GM11168 (cell line): Measurements from ENCODE around the gene JAK3.

Experiments used
- in situ Hi-C: fragments of 300-500 bp; cut with MboI; formaldehyde crosslinking; loops from one replicate; pipeline ENCODE4 v1.12.0; 2022; ENCODE audit warnings: low sequenced_read_pairs; ENCODE audit not compliant: unreplicated experiment

The JAK3 gene

GRCh38 chr19:17866312-17866963, 18.7 kb upstream of the JAK3 start:
- in situ Hi-C loops, result no loop called here

- in situ Hi-C loops, result no loop called here
These were observed 17.9 kb upstream of the JAK3 start for GRCh38 chr19:17865364-17866311.

GRCh38 chr19:17863520-17864182, 15.9 kb upstream of the JAK3 start:
- in situ Hi-C loops, result no loop called here

GRCh38 chr19:17862711-17863519, 15.1 kb upstream of the JAK3 start:
- in situ Hi-C loops, result no loop called here

- in situ Hi-C loops, result no loop called here
These were observed 14.0 kb upstream of the JAK3 start for GRCh38 chr19:17861542-17862402.

GRCh38 chr19:17860993-17861360, 13.2 kb upstream of the JAK3 start:
- in situ Hi-C loops, result no loop called here

GRCh38 chr19:17860331-17860992, 12.7 kb upstream of the JAK3 start:
- in situ Hi-C loops, result no loop called here

GRCh38 chr19:17859533-17860330, 11.9 kb upstream of the JAK3 start, which contains the start of gene RPL18A:
TSS of gene RPL18A (plus strand) at chr19:17859910. CDS start at chr19:17859957, 47 bp downstream.
- in situ Hi-C loops, result loop anchor here (5.0 to 10.0 kb wide), 3 partner anchors 68 to 145 kb away; partner anchors contain the start of gene MAP1S

GRCh38 chr19:17855280-17856152, 7.7 kb upstream of the JAK3 start:
- in situ Hi-C loops, result loop anchor here (5.0 to 10.0 kb wide), 3 partner anchors 72 to 141 kb away; partner anchors contain the start of gene MAP1S

GRCh38 chr19:17854061-17854460, 6.3 kb upstream of the JAK3 start:
- in situ Hi-C loops, result loop anchor here (10.0 kb wide), 1 partner anchor 139 kb away; the partner anchor contains the start of gene MAP1S

- in situ Hi-C loops, result no loop called here
These were observed 962 bp upstream of the JAK3 start for GRCh38 chr19:17848595-17849292.

- in situ Hi-C loops, result no loop called here
These were observed 1.6 kb downstream of the JAK3 start for GRCh38 chr19:17846146-17846545.

GRCh38 chr19:17843908-17844490, 3.8 kb downstream of the JAK3 start:
- in situ Hi-C loops, result no loop called here

- in situ Hi-C loops, result no loop called here
These were observed 4.4 kb downstream of the JAK3 start for GRCh38 chr19:17843292-17843827.

GRCh38 chr19:17842663-17843291, 5.0 kb downstream of the JAK3 start:
- in situ Hi-C loops, result no loop called here
